Ascending aorta (tissue), 2 donors: ENCODE data around the gene NEMF. TPM values are rescaled to one million over a fixed set of nuclear protein-coding genes. Genes with fewer than 3 reads are reported as not detected.
A peak's percentile ranks its signal among the peaks of the same experiment; 100 is the strongest.

Experiments
- DNase-seq, 2 donors: peaks; one replicate each; pipeline ENCODE4 v3.0.0-alpha.2; 2019; ENCODE audit warnings: low spot score in 2 of 2
- H3K27ac ChIP-seq, 2 donors: fragments of 200-600 bp; sonication (generic); one replicate each; pipeline ENCODE4 v1.5.1; 2016 to 2017; ENCODE audit warnings: mild to moderate bottlenecking in 1 of 2
- H3K27me3 ChIP-seq: fragments of 200-600 bp; sonication (generic); one replicate; pipeline ENCODE4 v1.5.1; 2017
- H3K36me3 ChIP-seq, 2 donors: fragments of 200-600 bp; sonication (generic); one replicate each; pipeline ENCODE4 v1.5.1; 2016
- H3K4me1 ChIP-seq, 2 donors: fragments of 200-600 bp; sonication (generic); one replicate each; pipeline ENCODE4 v1.5.1; 2016 to 2017; ENCODE audit warnings: mild to moderate bottlenecking in 1 of 2
- H3K4me3 ChIP-seq, 2 donors: fragments of 200-600 bp; sonication (generic); one replicate each; pipeline ENCODE4 v1.5.1; 2016 to 2017; ENCODE audit warnings: mild to moderate bottlenecking in 1 of 2
- H3K9me3 ChIP-seq, 2 donors: fragments of 200-600 bp; sonication (generic); one replicate each; pipeline ENCODE4 v1.5.1; 2016
- intact Hi-C: fragments of 100-400 bp; cut with DNase I; formaldehyde crosslinking; loops from one replicate; pipeline ENCODE4 v1.15.1; 2023
- total RNA-seq: library from RNA; depleted of rRNA; stranded (reverse); fragments of >200 nt; gene quantifications from one replicate; pipeline ENCODE4 v1.1.0, GENCODE V29; 2016
- TF ChIP-seq, protein P1 (sequence below), 3 experiments: fragments of 200-600 bp in 2 of 3; fragments of 450-650 bp in 1 of 3; sonication (generic) in 2 of 3; IDR thresholded peaks; one replicate each; pipeline ENCODE4 v1.5.1; 2016 to 2019; ENCODE audit warnings: antibody characterized with exemption in 3 of 3, mild to moderate bottlenecking in 1 of 3, moderate library complexity in 1 of 3

The NEMF gene
- total RNA-seq, result 14.6 TPM

GRCh38 chr14:49852301-49853157, at the start of gene NEMF:
TSS of gene NEMF (minus strand) at chr14:49852788. CDS start at chr14:49852753, 35 bp downstream.
- Histone ChIP-seq H3K27ac (peak within 1 kb of the TSS; percentile 86 to 90), H3K4me1 (peaks cover 0 to 9% of the 10 kb centered on the region in 2 donors), H3K9me3 (no peaks in the 10 kb centered on the region), H3K27me3 (no peaks in the 10 kb centered on the region), H3K36me3 (peaks cover 3 to 31% of the 10 kb centered on the region in 2 donors), H3K4me3 (peak within 1 kb of the TSS; percentile 81 to 92)
- TF ChIP-seq, protein P1, sequence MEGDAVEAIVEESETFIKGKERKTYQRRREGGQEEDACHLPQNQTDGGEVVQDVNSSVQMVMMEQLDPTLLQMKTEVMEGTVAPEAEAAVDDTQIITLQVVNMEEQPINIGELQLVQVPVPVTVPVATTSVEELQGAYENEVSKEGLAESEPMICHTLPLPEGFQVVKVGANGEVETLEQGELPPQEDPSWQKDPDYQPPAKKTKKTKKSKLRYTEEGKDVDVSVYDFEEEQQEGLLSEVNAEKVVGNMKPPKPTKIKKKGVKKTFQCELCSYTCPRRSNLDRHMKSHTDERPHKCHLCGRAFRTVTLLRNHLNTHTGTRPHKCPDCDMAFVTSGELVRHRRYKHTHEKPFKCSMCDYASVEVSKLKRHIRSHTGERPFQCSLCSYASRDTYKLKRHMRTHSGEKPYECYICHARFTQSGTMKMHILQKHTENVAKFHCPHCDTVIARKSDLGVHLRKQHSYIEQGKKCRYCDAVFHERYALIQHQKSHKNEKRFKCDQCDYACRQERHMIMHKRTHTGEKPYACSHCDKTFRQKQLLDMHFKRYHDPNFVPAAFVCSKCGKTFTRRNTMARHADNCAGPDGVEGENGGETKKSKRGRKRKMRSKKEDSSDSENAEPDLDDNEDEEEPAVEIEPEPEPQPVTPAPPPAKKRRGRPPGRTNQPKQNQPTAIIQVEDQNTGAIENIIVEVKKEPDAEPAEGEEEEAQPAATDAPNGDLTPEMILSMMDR (IDR thresholded peaks at IDR 0.05), result peak; percentile 73 to 85 (median 80)
- DNase-seq, result peak in 1 of 2 donors; percentile 93
- intact Hi-C loops, result loop anchor here (2.0 kb wide), 1 partner anchor 264 kb away; the partner anchor contains the start of gene VCPKMT

GRCh38 chr14:49900973-49901372, 48.4 kb upstream of the NEMF start:
- H3K27ac ChIP-seq, result no peak overlapping the region
- no peak for DNase-seq
- intact Hi-C loops, result no loop called here
- H3K27me3 ChIP-seq, result no peaks in the 10 kb centered on the region
- H3K4me3 ChIP-seq, result no peak overlapping the region
- peaks cover 0 to 23% of the 10 kb centered on the region in 2 donors for H3K4me1 ChIP-seq
- no peaks in the 10 kb centered on the region for H3K9me3 ChIP-seq
- H3K36me3 ChIP-seq, result no peaks in the 10 kb centered on the region
- TF ChIP-seq, protein P1 (IDR thresholded peaks at IDR 0.05), result no peak

- intact Hi-C loops, result no loop called here
- H3K4me3 ChIP-seq, result peak overlapping the region in 1 of 2 donors; percentile 13
- H3K27ac ChIP-seq, result no peak overlapping the region
- H3K4me1 ChIP-seq, result peaks cover 0 to 33% of the 10 kb centered on the region in 2 donors
- no peaks in the 10 kb centered on the region for H3K9me3 ChIP-seq
- no peak for DNase-seq
- H3K36me3 ChIP-seq, result peaks cover 0 to 19% of the 10 kb centered on the region in 2 donors
- TF ChIP-seq, protein P1 (IDR thresholded peaks at IDR 0.05), result no peak
- no peaks in the 10 kb centered on the region for H3K27me3 ChIP-seq
Measured at GRCh38 chr14:49898485-49898884, 45.9 kb upstream of the NEMF start.

DNA sequence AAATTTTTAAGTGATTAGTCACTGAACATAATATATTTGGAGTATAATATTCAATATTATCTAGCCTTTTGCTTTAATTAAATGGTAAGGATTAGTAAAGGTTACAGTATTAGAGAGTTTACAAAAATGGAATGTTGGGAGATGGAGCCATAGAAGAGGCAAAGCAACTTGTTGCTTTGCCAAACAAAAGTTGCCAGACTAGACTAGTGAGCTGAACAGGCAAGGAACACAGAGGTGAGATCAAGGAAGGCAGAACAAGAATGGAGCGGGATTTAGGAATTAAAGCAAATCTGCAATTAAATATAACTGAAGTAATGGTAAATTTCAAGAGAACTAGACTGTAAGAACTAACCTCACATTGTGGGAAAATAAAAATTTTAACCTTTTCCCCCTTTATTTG, 45.4 kb upstream of the NEMF start:
- TF ChIP-seq, protein P1 (IDR thresholded peaks at IDR 0.05), result no peak
- peaks cover 0 to 33% of the 10 kb centered on the region in 2 donors for H3K4me1 ChIP-seq

GRCh38 chr14:49897414-49897813, 44.8 kb upstream of the NEMF start:
- Histone ChIP-seq H3K4me1 (peaks cover 0 to 33% of the 10 kb centered on the region in 2 donors), H3K9me3 (no peaks in the 10 kb centered on the region), H3K27ac (peak overlapping the region in 1 of 2 donors; percentile 37), H3K36me3 (peaks cover 0 to 19% of the 10 kb centered on the region in 2 donors), H3K4me3 (peak overlapping the region; percentile 26 to 85), H3K27me3 (no peaks in the 10 kb centered on the region)
- DNase-seq, result no peak
- TF ChIP-seq, protein P1 (IDR thresholded peaks at IDR 0.05), result no peak
- intact Hi-C loops, result no loop called here

More for the DNA sequence above, 45.4 kb upstream of the NEMF start:
- no peak overlapping the region for H3K27ac ChIP-seq
- peaks cover 0 to 19% of the 10 kb centered on the region in 2 donors for H3K36me3 ChIP-seq
- H3K9me3 ChIP-seq, result no peaks in the 10 kb centered on the region
- DNase-seq, result no peak
- intact Hi-C loops, result no loop called here
- no peaks in the 10 kb centered on the region for H3K27me3 ChIP-seq
- H3K4me3 ChIP-seq, result peak overlapping the region in 1 of 2 donors; percentile 13
